MM.1S (cell line): ENCODE measurements around the gene KCNIP3.

Experiments
- DNase-seq: peaks from one replicate; pipeline ENCODE4 v3.0.0-alpha.2; 2015
- H2AFZ ChIP-seq: fragments of 300-600 bp; sonication (generic); 2 replicates; pipeline ENCODE4 v1.6.0; 2016; ENCODE audit warnings: antibody characterized with exemption, low read length
- H3F3A ChIP-seq: fragments of 300-600 bp; sonication (generic); 2 replicates; pipeline ENCODE4 v1.6.1; 2016; ENCODE audit warnings: mild to moderate bottlenecking, antibody characterized with exemption, low read length, moderate library complexity, mixed read lengths; ENCODE audit not compliant: insufficient read depth
- H3K27ac ChIP-seq: fragments of 300-600 bp; sonication (generic); 2 replicates; pipeline ENCODE4 v1.5.1; 2016; ENCODE audit warnings: mild to moderate bottlenecking, low read length
- H3K27me3 ChIP-seq: fragments of 300-600 bp; sonication (generic); replicated peaks from 2 replicates; pipeline ENCODE4 v1.6.0; 2016; ENCODE audit warnings: low read length; ENCODE audit not compliant: insufficient read depth
- H3K36me3 ChIP-seq: fragments of 300-600 bp; sonication (generic); replicated peaks from 2 replicates; pipeline ENCODE4 v1.6.1; 2016; ENCODE audit warnings: mild to moderate bottlenecking, low read length, mixed read lengths; ENCODE audit not compliant: insufficient read depth
- H3K4me1 ChIP-seq: fragments of 300-600 bp; sonication (generic); 2 replicates; pipeline ENCODE4 v1.6.1; 2016; ENCODE audit warnings: low read length, mixed read lengths
- H3K4me2 ChIP-seq: fragments of 300-600 bp; sonication (generic); 2 replicates; pipeline ENCODE4 v1.6.0; 2016; ENCODE audit warnings: low read depth, low read length
- H3K4me3 ChIP-seq: fragments of 300-600 bp; sonication (generic); 2 replicates; pipeline ENCODE4 v1.5.1; 2016; ENCODE audit warnings: low read length, mixed read lengths
- H3K79me2 ChIP-seq: fragments of 300-600 bp; sonication (generic); 2 replicates; pipeline ENCODE4 v1.6.1; 2016; ENCODE audit warnings: mixed run types, low read length, mixed read lengths
- H3K9ac ChIP-seq: fragments of 300-600 bp; sonication (generic); 2 replicates; pipeline ENCODE4 v1.6.1; 2016; ENCODE audit warnings: low read length, mixed read lengths
- H3K9me2 ChIP-seq: fragments of 300-600 bp; sonication (generic); replicated peaks from 2 replicates; pipeline ENCODE4 v1.6.1; 2016; ENCODE audit warnings: mild to moderate bottlenecking, low read length, mixed read lengths; ENCODE audit not compliant: insufficient read depth
- H3K9me3 ChIP-seq: fragments of 300-600 bp; sonication (generic); replicated peaks from 2 replicates; pipeline ENCODE4 v1.6.1; 2016; ENCODE audit warnings: mild to moderate bottlenecking, low read length, mixed read lengths; ENCODE audit not compliant: insufficient read depth
- H4K20me1 ChIP-seq: fragments of 300-600 bp; sonication (generic); 2 replicates; pipeline ENCODE4 v1.6.1; 2016; ENCODE audit warnings: mild to moderate bottlenecking, low read length, moderate library complexity, mixed read lengths; ENCODE audit not compliant: insufficient read depth
- CTCF ChIP-seq: fragments of 300-600 bp; sonication (generic); IDR thresholded peaks from 2 replicates; pipeline ENCODE4 v1.5.1; 2016; ENCODE audit warnings: antibody characterized with exemption, low read length, mixed read lengths
- EZH2 ChIP-seq: fragments of 300-600 bp; sonication (generic); optimal IDR thresholded peaks from 2 replicates; pipeline ENCODE3; 2017; ENCODE audit warnings: low read depth, mild to moderate bottlenecking, antibody characterized with exemption, low read length, mixed read lengths
- EZH2phosphoT487 ChIP-seq: fragments of 300-600 bp; sonication (generic); IDR thresholded peaks from 2 replicates; pipeline ENCODE4 v1.6.1; 2018; ENCODE audit warnings: antibody characterized with exemption, low read length

Gene KCNIP3

GRCh38 chr2:95298486-95299111 lies 1.5 kb downstream of the KCNIP3 start:
- H2AFZ ChIP-seq = no peak overlapping the region

GRCh38 chr2:95299961-95300360 lies 2.8 kb downstream of the KCNIP3 start:
- TF ChIP-seq EZH2phosphoT487 (no peak), CTCF (no peak), EZH2 (no peak)

More at GRCh38 chr2:95298486-95299111, 1.5 kb downstream of the KCNIP3 start:
- no peak overlapping the region for H3K4me3 ChIP-seq
- DNase-seq = no peak
- no peak overlapping the region for H3K4me2 ChIP-seq
- no peaks in the 10 kb centered on the region for H3K79me2 ChIP-seq
- H4K20me1 ChIP-seq = no peaks in the 10 kb centered on the region
- H3K9me3 ChIP-seq = no peaks in the 10 kb centered on the region
- H3K27ac ChIP-seq = no peak overlapping the region
- H3F3A ChIP-seq = no peaks in the 10 kb centered on the region
- H3K27me3 ChIP-seq = no peaks in the 10 kb centered on the region
- H3K9me2 ChIP-seq = no peaks in the 10 kb centered on the region
- no peak overlapping the region for H3K9ac ChIP-seq
- no peaks in the 10 kb centered on the region for H3K36me3 ChIP-seq
- H3K4me1 ChIP-seq = no peaks in the 10 kb centered on the region
- no peak for TF ChIP-seq EZH2
- no peak for TF ChIP-seq EZH2phosphoT487
- no peak for TF ChIP-seq CTCF

GRCh38 chr2:95300450-95300849 lies 3.3 kb downstream of the KCNIP3 start:
- DNase-seq = no peak
- no peaks in the 10 kb centered on the region for H3K36me3 ChIP-seq

More at GRCh38 chr2:95299961-95300360, 2.8 kb downstream of the KCNIP3 start:
- Histone ChIP-seq H3K4me2 (no peak overlapping the region), H3K79me2 (no peaks in the 10 kb centered on the region), H3K27ac (no peak overlapping the region), H3K4me3 (no peak overlapping the region), H3K9me2 (no peaks in the 10 kb centered on the region), H3K27me3 (no peaks in the 10 kb centered on the region; the same call in 1 of the 2 replicates), H3K9me3 (no peaks in the 10 kb centered on the region), H3K4me1 (no peaks in the 10 kb centered on the region), H3K36me3 (no peaks in the 10 kb centered on the region), H3K9ac (no peak overlapping the region), H2AFZ (no peak overlapping the region), H3F3A (no peaks in the 10 kb centered on the region), H4K20me1 (no peaks in the 10 kb centered on the region)
- DNase-seq = no peak

More at GRCh38 chr2:95300450-95300849, 3.3 kb downstream of the KCNIP3 start:
- Histone ChIP-seq H3K9me3 (no peaks in the 10 kb centered on the region), H3K4me1 (no peaks in the 10 kb centered on the region), H3F3A (no peaks in the 10 kb centered on the region), H2AFZ (no peak overlapping the region), H3K9me2 (no peaks in the 10 kb centered on the region), H3K27ac (no peak overlapping the region), H3K9ac (no peak overlapping the region), H4K20me1 (no peaks in the 10 kb centered on the region), H3K79me2 (no peaks in the 10 kb centered on the region), H3K4me3 (no peak overlapping the region), H3K4me2 (no peak overlapping the region), H3K27me3 (no peaks in the 10 kb centered on the region; the same call in 1 of the 2 replicates)
- TF ChIP-seq CTCF = no peak
- TF ChIP-seq EZH2phosphoT487 = no peak
